Activated naive CD4-positive, alpha-beta T cell treated with Interleukin-2 at 50 U/mL for 16 hours (primary cell): ENCODE measurements around the gene MMP21.
A peak's percentile ranks its signal among the peaks of the same experiment; 100 is the strongest.

ENCODE experiments used
- DNase-seq: peaks from one replicate; pipeline ENCODE4 v3.0.0-alpha.2; 2020

The MMP21 gene, protein sequence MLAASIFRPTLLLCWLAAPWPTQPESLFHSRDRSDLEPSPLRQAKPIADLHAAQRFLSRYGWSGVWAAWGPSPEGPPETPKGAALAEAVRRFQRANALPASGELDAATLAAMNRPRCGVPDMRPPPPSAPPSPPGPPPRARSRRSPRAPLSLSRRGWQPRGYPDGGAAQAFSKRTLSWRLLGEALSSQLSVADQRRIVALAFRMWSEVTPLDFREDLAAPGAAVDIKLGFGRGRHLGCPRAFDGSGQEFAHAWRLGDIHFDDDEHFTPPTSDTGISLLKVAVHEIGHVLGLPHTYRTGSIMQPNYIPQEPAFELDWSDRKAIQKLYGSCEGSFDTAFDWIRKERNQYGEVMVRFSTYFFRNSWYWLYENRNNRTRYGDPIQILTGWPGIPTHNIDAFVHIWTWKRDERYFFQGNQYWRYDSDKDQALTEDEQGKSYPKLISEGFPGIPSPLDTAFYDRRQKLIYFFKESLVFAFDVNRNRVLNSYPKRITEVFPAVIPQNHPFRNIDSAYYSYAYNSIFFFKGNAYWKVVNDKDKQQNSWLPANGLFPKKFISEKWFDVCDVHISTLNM

DNA sequence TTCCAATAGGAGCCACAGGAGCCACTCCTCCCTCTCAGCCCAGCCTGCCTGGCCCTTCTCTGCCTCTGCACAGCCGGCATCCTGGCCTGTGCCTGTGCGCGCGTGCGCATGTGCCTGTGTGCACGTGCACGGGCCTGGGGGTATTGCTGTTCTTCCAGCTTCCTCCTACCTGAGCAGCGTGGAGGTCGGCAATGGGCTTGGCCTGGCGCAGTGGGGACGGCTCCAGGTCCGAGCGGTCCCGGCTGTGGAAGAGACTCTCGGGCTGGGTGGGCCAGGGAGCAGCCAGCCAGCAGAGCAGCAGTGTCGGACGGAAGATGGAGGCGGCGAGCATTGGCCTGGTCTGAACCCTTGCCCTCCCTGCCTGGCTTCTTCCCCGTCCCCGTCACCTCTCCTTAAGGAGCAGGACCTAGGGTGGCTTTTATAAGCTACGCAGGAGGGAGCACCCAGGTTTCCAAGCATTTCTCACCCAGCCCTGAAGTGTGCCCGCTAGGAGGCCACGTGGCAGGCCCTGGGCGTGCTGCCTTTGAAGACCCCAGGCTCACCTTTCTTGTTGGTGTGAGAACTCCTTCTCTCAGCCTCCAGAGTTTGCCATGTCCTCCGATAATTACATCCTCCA, at the start of gene MMP21:
Gene MMP21, minus strand, starts transcription at position 331 of the 616 bp plus-strand sequence. Its CDS starts 0 bp downstream, at position 331.
- DNase-seq: no peak

DNA sequence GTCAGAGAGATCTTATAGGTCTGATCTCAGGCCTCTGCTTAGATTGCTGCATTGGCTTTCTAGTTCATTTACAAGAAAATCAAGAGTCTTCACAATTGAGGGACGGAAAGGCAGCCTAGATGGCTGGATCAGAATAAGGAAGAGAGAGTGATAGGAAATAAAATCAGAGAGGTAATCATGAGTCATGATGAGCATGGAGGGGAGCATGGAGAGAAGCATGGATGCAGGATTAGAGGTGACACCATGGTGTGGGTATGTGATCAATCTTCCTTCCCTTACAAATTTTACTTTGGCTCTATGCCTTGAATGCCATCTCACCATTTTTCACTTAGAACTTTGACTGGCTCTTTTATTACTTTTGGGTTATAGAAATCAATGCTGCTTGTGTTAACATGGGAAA, 49.1 kb upstream of the MMP21 start:
- DNase-seq: no peak

DNA sequence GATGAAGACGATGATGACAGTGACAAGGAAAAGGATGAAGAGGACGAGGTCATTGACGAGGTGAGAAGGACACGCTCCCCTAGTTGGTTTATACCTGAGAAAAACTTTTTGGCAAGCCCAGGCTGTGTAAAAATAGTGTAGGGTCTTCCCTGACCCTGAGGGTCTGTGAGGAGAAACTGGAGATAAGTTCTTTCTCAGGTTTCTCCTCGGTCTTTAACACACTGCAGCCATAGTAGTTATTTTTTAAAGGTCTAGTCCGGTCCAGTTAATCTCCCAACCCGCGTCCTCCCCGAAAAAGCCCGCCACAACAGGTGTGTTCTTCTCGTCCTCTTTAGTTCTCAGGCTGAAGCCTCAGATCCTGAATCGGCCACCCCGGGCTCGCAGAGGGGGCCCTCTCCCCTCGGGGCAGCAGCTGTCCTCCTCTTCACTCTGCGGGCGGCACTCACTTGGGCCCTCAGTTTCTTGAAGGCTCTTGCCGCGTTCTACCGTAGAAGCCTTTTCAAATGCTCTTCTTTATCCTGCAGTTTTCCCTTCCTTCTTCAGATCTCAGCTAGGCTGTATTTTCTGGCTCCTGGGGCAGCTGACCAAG, 48.1 kb upstream of the MMP21 start:
- peak; percentile 13 for DNase-seq

DNA sequence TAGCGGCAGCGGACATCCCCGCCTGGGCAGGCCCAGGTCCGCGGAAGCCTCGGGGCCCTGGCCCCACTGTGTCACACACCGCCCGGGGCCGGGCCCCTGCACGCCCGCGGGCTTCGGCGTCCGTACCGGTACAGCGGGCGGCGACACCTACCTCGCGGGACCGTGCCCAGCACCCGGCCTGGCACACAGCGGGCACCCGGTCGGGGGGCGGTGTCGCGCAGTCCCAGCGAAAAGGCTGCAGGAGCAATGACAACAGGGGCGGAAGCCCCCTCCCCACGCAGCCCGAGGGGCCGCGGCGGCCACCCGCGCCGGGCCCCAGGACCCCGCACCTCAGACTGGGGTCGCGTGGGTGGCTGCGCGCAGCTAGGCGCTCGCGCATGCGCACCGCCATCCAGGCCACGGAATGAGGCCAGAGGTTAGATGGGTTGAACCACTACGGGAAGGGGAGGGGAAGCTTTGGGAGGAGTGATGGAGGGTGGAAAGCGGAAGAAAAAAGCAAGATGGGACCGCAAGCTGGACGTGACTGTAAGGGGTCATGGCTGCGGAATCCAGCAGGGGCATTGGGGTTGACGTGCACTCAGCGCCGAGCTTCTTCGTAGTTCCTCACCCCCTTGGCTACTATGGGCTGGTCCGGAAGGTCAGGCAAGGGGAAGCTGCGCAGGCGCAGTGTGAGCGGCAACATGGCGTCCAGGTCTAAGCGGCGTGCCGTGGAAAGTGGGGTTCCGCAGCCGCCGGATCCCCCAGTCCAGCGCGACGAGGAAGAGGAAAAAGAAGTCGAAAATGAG, 47.4 kb upstream of the MMP21 start, which contains the start of the genes BCCIP and UROS:
Gene BCCIP, plus strand, starts transcription at position 669 of the 785 bp plus-strand sequence. Its CDS starts 12 bp downstream, at position 681.
Gene UROS, minus strand, starts transcription at position 381 of the 785 bp plus-strand sequence. CDS start 6,759 bp downstream, outside the sequence.
- peak; percentile 90 for DNase-seq

DNA sequence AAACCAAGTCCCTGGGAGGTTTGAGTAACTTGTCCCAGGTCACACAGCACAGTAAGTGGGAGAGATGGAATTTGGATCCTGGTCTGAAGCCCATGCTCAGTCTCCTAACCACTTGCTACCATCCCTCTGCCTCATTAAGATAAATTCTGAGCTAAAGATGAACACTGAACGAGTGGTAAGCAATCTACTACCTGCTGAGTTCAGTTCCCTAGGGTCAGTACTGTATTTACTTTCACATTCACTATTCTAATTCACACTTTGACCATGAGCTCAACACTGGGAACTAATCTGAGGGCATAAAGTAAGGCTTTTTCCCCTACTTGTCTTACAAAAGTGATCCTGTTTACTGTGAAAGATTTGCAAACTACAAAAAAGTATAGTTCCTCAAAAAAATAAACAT, 45.1 kb upstream of the MMP21 start:
- no peak for DNase-seq

DNA sequence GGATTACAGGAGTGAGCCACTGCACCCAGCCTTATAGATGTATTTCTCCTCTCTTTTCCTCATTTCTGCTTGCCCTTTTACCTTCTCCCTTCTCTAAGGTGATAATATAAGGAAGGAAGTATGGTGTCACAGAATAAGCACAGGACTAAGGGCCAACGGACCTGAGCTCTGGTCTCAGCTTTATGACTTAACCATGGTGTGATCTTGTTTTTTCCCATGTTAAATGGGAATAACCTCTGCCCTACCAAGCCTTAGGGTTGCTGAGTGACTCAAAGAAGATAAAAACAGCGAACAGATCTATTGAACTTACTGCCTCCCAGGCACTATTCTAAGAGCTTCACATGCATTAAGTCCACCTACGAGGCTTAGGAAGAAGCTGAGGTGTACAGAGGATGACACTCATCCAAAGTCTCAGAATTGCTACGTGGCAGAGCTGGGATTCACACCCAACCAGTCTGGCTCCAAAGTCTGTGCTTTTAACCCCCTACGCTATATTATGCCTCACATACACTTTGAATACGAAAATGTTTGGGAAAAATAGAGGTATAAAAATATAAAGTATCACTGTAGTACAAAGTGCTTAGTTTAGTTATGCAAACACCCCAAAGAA, 41.8 kb upstream of the MMP21 start:
- DNase-seq: no peak

DNA sequence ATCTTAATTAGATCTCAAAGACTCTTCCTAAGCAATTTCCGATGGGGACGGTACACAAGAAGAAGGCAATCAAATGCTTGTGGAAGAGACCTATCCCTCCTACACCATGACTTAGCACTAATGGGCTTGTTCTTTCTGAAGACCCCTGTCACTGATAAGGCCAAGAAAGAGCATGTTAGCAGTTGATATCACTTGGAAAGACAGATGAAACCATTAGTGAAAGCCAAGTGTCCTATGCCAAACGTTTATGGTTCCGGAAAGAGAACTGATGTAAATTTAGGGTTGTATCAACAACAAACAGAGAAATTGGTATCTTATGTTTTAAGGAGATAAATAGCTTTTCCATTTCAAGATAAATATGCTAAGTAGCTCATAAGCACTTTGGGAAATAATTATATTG, 40.9 kb upstream of the MMP21 start:
- no peak for DNase-seq

DNA sequence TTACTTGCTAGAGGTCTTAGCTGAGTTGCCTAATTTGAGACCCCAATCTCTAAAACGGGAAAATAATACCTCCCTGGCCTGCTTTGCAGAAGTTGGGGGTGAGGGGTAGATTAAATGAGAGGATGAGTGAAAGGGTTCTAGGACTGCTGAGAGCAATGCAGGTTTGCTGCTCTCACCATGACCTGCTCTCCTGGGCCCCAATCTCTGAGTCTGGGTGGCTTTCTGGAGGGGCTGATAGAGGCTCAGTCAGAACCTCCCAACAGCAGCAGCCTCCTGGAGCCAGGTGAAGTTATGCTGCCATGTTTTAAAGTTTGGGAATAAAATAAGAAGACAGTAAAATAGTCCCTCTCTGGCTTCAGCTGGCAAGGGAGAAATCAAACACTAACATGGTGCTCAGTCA, 40.1 kb upstream of the MMP21 start:
- DNase-seq: no peak

DNA sequence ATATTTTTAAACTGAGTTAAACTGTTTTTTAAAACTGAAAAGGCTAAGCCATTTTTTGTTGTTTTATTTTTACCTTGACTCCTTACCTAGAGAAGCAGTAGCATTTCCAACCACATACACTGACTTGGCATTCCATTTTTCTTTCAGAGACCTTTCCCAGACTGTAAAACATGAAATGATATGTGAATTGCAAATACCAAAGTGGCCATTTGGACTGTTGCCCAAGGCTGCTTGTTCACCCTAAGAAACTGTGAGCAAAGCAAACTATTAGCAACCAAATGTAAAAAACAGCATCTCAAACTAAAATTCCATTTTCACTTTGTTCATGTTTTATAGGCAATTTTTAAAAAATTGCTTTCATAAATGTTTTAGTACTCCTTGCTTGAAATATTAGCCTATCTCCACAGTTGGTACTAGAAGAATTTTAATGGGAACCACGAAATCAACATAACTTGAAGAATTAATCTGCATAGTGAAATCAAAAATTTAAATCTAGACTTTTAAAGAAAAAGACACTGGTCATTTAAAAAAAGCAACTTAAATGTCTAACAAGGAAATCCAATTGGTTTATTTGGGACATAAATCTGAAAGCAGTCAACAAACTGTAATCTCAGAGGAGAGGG, 36.6 kb upstream of the MMP21 start:
- DNase-seq: no peak

DNA sequence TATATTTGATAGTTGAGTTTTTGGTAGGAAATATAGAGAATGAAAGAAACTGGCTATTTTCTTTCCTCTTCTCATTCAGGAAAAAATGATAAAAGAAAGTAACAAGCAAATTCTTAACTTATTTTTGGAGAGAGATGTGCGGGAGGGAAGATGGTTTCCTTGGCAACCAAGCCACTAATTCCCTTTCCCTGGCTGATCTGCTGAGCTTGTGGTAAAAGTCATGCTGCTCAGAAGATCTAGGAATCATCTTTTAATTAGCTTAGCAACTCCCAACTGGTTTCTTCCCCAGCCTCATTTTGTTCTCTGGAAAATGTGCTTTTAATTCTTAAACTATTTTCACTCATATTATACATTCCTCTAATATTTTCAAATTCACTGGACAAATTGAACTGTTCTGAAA, 35.6 kb upstream of the MMP21 start:
- DNase-seq: no peak

DNA sequence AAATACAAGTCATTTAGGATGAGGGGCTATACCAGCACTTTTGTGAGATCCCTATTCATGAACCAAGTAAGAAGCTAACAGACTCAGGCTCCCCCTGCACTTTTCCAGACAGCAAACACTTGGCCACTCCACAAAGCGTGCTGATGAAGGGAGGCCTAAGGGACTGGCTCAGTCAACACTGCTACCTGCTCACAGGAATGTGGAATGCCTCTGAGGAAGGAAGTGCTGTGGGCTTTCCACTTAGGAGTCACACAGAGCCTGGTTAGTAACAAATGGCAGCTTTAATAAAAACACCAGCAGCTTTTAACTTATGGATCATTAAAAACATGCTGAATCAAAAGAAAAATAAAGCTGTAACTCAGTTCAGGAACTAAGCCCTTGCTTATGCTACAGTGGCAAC, 32.4 kb upstream of the MMP21 start:
- no peak for DNase-seq

DNA sequence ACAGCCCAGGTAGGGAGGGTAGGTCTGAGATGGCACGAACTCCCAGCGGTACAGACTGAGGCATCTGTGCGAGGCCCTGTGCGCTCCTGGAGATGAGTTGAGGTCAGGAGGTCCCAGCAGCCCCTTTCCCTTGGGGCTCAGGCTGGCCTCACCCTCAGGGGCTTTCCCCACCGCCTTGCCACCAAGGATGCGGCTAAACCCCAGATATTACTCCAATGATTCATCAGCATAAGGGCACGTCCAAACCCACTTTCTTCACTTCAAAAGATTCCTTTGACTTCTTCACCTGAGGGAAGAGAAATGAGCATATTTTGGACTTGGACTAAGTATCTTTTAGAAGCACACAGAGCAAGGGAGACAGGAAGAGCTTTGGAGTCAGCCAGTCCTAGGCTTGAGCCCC, 27.1 kb upstream of the MMP21 start:
- DNase-seq: no peak

DNA sequence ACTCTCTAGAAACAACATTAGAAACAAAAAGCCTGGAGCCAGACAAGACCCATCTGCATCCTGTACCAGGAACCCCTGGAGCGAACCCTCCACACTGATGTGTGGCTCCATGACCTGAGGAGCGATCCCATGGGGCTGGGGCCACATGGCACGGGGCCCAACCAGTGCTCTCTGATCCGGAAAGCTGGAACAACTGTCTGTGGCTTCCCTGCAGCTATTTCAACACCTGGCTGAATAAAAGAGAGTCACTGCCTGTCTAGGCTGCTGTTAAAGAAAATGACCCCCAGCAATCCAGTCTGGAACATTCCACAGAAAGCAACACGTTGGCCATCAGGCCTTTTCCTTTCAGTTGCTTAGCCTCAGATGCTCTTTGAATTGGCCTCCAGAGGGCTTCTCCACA, 26.5 kb upstream of the MMP21 start:
- DNase-seq: no peak

DNA sequence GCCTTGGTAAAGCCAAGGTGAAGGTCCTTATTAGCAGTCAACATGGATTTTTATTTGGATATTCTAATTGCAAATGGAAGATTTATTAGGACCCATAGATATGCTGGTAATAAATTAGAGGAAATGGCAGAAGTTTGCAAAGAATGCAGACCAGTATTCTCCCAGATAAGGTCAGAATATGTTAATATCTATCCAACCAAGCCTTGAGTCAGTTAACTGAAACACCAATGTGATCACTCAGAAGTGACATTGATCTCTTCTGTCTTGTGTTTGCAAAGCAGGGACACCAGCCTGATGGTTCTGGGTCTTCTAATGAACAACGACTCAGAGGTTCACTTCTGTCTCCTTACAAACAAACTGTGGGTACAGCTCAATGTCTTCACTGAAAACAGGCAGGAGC, 26.0 kb upstream of the MMP21 start:
- DNase-seq: no peak

DNA sequence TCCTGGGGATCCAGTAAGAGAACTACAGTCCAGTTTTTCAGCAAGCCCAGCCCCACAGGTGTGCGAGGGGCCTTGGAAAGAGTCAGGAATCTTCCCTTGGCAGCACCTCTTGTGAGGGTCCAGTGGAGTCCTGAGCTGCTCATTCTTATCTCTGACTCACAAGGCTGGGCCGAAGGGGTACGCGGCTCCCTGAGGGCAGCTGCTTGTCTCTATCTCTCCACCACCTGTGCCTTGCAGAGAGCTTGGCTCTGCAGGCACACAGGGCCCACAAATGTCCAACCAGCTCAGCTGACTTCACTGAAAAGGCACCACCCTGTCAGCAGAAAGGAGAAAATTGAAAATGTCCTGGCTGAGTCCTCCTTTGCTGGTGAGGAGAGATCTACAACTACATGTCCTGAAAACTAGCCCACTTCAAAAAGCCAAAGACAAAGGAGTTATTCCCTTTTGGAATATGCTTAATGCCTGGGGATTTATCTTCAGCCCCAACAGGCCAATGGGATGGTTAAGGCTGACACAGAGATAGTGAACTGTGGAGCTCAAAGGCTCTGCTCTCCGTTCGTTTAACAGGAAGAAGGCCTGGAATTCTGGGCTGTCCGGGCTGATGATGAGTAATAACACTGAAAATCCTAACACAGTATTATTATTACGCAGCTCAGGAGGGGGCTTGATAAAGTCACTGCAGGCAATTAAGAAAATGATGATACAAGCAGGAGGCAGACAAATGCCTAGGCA, 24.0 kb upstream of the MMP21 start:
- DNase-seq: no peak

DNA sequence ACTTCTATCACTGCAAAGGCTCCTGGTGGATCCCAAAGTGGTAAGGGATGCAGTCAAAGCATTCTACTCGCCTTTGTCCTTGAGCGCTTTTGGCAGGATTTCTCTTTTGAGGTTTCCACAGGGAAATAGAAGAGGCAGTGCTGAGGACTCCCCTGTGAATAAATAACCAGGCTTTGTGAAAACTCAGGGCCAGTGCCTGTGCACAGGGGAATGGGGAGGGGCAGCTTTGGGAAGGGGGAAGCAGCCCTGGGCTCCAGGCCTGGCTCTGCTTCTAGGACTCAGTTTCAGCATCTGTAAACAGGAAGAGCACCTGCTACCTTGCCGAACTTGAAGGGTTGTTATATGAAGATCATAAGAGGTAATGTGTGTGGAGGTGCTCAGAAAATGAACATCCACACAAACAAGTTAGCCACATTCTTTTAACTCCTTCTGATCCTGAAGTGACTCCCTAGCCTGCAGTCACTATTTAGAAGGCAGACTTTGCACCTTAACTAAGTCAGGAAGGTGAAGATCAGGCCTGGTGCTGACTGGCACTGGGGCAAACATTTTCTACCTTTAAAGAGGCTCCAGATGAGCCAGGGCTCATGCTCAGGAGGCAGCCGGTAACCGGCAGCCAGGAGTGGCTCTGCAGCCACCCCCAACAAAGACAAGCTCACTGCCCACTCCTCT, 22.5 kb upstream of the MMP21 start:
- no peak for DNase-seq

DNA sequence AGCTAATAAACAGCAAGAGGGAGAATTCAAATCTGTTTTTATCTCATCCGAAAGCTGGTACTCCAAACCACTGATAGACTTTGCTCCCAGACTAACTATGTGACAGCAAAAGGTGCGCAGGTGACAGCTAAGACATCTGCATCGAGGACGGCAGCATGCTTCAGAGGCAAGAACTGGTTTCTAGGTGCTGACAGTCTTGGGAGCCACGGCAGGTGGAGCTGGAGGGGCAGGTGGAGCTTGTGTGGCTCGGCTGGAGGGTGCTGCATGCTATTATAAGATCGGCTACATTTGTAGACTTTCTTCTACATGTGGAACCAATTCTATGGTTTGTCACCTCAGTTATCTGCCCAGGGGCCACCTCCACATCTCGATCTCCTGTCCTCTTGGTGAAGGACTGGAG, 21.8 kb upstream of the MMP21 start:
- no peak for DNase-seq

DNA sequence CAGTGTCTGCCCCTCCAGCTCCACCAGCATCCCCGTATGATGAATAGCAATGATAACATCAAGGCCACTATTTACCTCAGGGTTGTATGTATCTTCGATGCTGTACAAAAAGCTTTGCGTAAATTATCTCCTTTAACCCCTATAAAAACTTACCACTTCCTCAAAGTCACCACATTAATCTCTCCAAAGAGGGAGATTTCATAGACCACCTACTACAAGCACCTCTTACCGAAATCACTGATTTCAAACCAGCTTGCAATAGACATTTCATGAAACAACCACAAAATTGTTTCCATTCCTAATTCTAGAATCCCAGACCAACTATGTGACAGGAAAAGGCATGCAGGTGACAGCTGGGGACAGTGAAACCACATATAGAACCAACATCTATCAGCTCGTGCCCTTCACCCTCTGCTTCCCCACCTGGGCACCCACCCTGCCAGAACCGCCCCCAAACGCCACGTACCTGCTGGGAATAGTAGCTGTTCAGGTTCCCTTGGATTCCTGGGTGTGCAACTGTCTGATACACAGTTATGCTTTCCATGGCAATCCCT, 20.1 kb upstream of the MMP21 start:
- no peak for DNase-seq

DNA sequence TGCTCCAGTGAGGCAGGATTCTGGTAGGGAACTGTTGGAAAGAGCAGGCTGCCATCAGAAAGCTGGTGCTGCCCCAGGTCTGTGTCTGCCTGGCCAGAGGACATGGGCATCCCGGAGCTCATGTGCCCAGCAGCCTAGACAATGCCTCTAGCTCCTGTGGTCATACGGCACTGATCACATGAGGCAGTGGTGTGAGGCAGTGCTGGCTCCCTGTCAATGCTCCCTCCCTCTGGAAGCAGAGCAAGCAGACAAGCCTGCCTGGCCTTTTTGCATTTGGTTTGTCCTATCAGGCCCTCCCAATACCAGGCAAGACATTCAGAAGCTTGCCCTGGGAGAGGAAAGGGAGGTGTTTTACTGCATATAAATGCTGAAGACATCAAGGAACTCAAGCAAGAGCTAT, 19.5 kb upstream of the MMP21 start:
- DNase-seq: no peak
